ENCODE measurements around the gene STK32C. TPM values are rescaled to one million over a fixed set of nuclear protein-coding genes. Genes with fewer than 3 reads are reported as not detected.

Gene STK32C
- total RNA-seq, 1 donor from 2014 or later = 2.5 TPM

- H3K4me2 ChIP-seq = no peak overlapping the region
- H3K36me3 Mint-ChIP-seq = no peaks in the 10 kb centered on the region
- peaks cover 6% of the 10 kb centered on the region for H3K27me3 Mint-ChIP-seq (ENCODE audit: insufficient read depth, low read depth)
- H4K20me1 ChIP-seq (ENCODE audit: low read depth) = no peaks in the 10 kb centered on the region
- peak overlapping the region; percentile 50 for H3K27ac Mint-ChIP-seq
- H3K9ac ChIP-seq = no peak overlapping the region
- peaks cover 6% of the 10 kb centered on the region for H3K4me1 ChIP-seq
- H3K9me3 ChIP-seq (ENCODE audit: low read depth) = no peaks in the 10 kb centered on the region
- H3K79me2 ChIP-seq (ENCODE audit: low read depth) = no peaks in the 10 kb centered on the region
- peaks cover 13% of the 10 kb centered on the region for H3K27me3 ChIP-seq
- peaks cover 11% of the 10 kb centered on the region for H3K4me1 Mint-ChIP-seq
- H3K4me3 ChIP-seq = no peak overlapping the region
- no peak overlapping the region for H3K4me3 Mint-ChIP-seq
- H2AFZ ChIP-seq (replicated peaks) = no peak overlapping the region
- H3K27ac ChIP-seq = no peak overlapping the region
- H3K36me3 ChIP-seq = no peaks in the 10 kb centered on the region
- DNase-seq (ENCODE audit: low spot score) = no peak
- H3F3A ChIP-seq (ENCODE audit: low read depth) = no peaks in the 10 kb centered on the region
- H3K9me3 Mint-ChIP-seq = no peaks in the 10 kb centered on the region
- TF ChIP-seq, protein P1, sequence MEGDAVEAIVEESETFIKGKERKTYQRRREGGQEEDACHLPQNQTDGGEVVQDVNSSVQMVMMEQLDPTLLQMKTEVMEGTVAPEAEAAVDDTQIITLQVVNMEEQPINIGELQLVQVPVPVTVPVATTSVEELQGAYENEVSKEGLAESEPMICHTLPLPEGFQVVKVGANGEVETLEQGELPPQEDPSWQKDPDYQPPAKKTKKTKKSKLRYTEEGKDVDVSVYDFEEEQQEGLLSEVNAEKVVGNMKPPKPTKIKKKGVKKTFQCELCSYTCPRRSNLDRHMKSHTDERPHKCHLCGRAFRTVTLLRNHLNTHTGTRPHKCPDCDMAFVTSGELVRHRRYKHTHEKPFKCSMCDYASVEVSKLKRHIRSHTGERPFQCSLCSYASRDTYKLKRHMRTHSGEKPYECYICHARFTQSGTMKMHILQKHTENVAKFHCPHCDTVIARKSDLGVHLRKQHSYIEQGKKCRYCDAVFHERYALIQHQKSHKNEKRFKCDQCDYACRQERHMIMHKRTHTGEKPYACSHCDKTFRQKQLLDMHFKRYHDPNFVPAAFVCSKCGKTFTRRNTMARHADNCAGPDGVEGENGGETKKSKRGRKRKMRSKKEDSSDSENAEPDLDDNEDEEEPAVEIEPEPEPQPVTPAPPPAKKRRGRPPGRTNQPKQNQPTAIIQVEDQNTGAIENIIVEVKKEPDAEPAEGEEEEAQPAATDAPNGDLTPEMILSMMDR (IDR thresholded peaks at IDR 0.05) = no peak
- TF ChIP-seq EZH2phosphoT487 (IDR thresholded peaks at IDR 0.05) = no peak
These were observed 52.0 kb downstream of the STK32C start for GRCh38 chr10:132255489-132256344.

DNA sequence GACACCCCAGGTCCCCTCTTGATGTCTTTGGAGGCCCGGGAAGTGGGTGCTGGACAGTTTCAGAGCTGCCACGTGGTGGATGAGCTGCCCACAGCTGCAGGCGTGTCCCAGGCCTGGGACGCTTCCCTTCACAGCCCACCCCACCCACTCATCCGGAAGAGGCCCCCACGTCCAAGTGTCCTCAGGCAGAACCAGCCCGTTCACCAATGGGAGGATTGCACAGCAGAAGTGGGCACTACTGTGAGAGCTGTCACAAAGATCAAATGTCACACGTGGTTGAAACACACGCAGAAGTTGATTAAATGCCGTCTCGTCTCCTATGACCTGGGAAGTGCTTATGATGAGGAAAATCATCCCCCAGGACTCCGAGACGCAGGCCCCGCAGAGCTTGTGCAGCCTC is 52.9 kb downstream of the STK32C start:
- H3K4me3 ChIP-seq = no peak overlapping the region
- H3K9me3 ChIP-seq (ENCODE audit: low read depth) = no peaks in the 10 kb centered on the region
- Mint-ChIP-seq H3K27me3 (ENCODE audit: insufficient read depth, low read depth) (peaks cover 6% of the 10 kb centered on the region), H3K9me3 (no peaks in the 10 kb centered on the region), H3K4me1 (peaks cover 9% of the 10 kb centered on the region), H3K27ac (no peak overlapping the region), H3K4me3 (no peak overlapping the region), H3K36me3 (no peaks in the 10 kb centered on the region)
- no peak overlapping the region for H2AFZ ChIP-seq (replicated peaks)
- no peak overlapping the region for H3K9ac ChIP-seq
- no peak overlapping the region for H3K4me2 ChIP-seq
- no peaks in the 10 kb centered on the region for H3F3A ChIP-seq (ENCODE audit: low read depth)
- no peak for DNase-seq (ENCODE audit: low spot score)
- no peak overlapping the region for H3K27ac ChIP-seq
- peaks cover 13% of the 10 kb centered on the region for H3K27me3 ChIP-seq
- no peaks in the 10 kb centered on the region for H3K79me2 ChIP-seq (ENCODE audit: low read depth)
- TF ChIP-seq, protein P1 (IDR thresholded peaks at IDR 0.05) = no peak
- no peak for TF ChIP-seq EZH2 (IDR thresholded peaks at IDR 0.05)
- no peak for TF ChIP-seq EZH2phosphoT487 (IDR thresholded peaks at IDR 0.05)
- peaks cover 6% of the 10 kb centered on the region for H3K4me1 ChIP-seq
- H3K36me3 ChIP-seq = no peaks in the 10 kb centered on the region
- no peaks in the 10 kb centered on the region for H4K20me1 ChIP-seq (ENCODE audit: low read depth)

DNA sequence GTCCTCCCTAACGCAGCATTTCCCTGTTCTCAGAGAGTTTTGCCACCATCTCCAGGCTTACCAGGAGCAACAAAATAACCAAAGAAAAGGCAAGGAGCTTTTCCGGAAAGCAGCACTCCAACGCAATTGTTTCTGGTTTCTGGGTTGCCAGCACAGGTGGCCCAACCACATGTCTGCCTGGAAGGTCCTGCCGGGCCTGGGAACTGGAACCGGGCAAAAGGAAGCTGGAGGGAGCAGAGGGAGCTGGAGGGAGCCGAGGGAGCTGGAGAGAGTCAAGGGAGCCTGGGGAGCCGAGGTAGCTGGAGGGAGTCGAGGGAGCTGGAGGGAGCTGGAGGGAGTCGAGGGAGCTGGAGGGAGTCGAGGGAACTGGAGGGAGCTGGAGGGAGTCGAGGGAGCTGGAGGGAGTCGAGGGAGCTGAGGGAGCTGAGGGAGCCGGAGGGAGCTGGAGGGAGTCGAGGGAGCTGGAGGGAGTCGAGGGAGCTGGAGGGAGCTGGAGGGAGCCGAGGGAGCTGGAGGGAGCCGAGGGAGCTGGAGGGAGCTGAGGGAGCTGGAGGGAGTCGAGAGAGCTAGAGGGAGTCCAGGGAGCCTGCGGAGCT is 54.6 kb downstream of the STK32C start:
- TF ChIP-seq, protein P1 (IDR thresholded peaks at IDR 0.05) = no peak
- no peak for TF ChIP-seq EZH2 (IDR thresholded peaks at IDR 0.05)
- no peak for TF ChIP-seq EZH2phosphoT487 (IDR thresholded peaks at IDR 0.05)
- Histone ChIP-seq H3K9ac (no peak overlapping the region), H2AFZ (replicated peaks) (no peak overlapping the region), H3K36me3 (no peaks in the 10 kb centered on the region), H3K79me2 (ENCODE audit: low read depth) (no peaks in the 10 kb centered on the region), H3F3A (ENCODE audit: low read depth) (no peaks in the 10 kb centered on the region), H3K9me3 (ENCODE audit: low read depth) (no peaks in the 10 kb centered on the region), H4K20me1 (ENCODE audit: low read depth) (no peaks in the 10 kb centered on the region), H3K27ac (no peak overlapping the region), H3K4me3 (no peak overlapping the region), H3K4me2 (no peak overlapping the region), H3K27me3 (peaks cover 13% of the 10 kb centered on the region), H3K4me1 (peaks cover 6% of the 10 kb centered on the region)
- Mint-ChIP-seq H3K9me3 (no peaks in the 10 kb centered on the region), H3K36me3 (no peaks in the 10 kb centered on the region), H3K4me1 (peaks cover 4% of the 10 kb centered on the region), H3K27me3 (ENCODE audit: insufficient read depth, low read depth) (peaks cover 8% of the 10 kb centered on the region), H3K4me3 (no peak overlapping the region), H3K27ac (no peak overlapping the region)
- no peak for DNase-seq (ENCODE audit: low spot score)

Data from neural progenitor cell (in vitro differentiated cells).